HG03520 (cell line): ENCODE results near the gene VIL1.

ENCODE experiments used
- ATAC-seq: cut with Tn5 transposase; IDR thresholded peaks from one replicate; pipeline ENCODE4 v1.9.1; 2021; ENCODE audit warnings: mild to moderate bottlenecking, moderate library complexity; ENCODE audit not compliant: unreplicated experiment

The VIL1 gene

GRCh38 chr2:218435003-218435982 lies 16.4 kb downstream of the VIL1 start:
- ATAC-seq: no peak

- ATAC-seq: no peak
Observed at GRCh38 chr2:218436992-218437391, 18.1 kb downstream of the VIL1 start.

- no peak for ATAC-seq
Observed at GRCh38 chr2:218437969-218438368, 19.0 kb downstream of the VIL1 start.

- no peak for ATAC-seq
Observed at GRCh38 chr2:218438596-218438995, 19.7 kb downstream of the VIL1 start.

GRCh38 chr2:218444692-218445357 lies 25.9 kb downstream of the VIL1 start:
- no peak for ATAC-seq

GRCh38 chr2:218445602-218446001 lies 26.7 kb downstream of the VIL1 start:
- no peak for ATAC-seq

GRCh38 chr2:218446547-218446946 lies 27.6 kb downstream of the VIL1 start:
- ATAC-seq: no peak

GRCh38 chr2:218447072-218447471 lies 28.1 kb downstream of the VIL1 start:
- ATAC-seq: no peak

- ATAC-seq: no peak
Observed at GRCh38 chr2:218448934-218449333, 30.0 kb downstream of the VIL1 start.

- ATAC-seq: no peak
Observed at GRCh38 chr2:218452079-218452478, 33.2 kb downstream of the VIL1 start.

- ATAC-seq: no peak
Observed at GRCh38 chr2:218456849-218457248, 37.9 kb downstream of the VIL1 start.

GRCh38 chr2:218458598-218458997 lies 39.7 kb downstream of the VIL1 start:
- no peak for ATAC-seq

GRCh38 chr2:218465987-218466633 lies 47.2 kb downstream of the VIL1 start:
- ATAC-seq: no peak

GRCh38 chr2:218470448-218470847 lies 51.5 kb downstream of the VIL1 start:
- ATAC-seq: no peak

- no peak for ATAC-seq
Observed at GRCh38 chr2:218471036-218471435, 52.1 kb downstream of the VIL1 start.

- ATAC-seq: no peak
Observed at GRCh38 chr2:218471982-218472381, 53.1 kb downstream of the VIL1 start.

- no peak for ATAC-seq
Observed at GRCh38 chr2:218472988-218473387, 54.1 kb downstream of the VIL1 start.

GRCh38 chr2:218474527-218474926 lies 55.6 kb downstream of the VIL1 start:
- no peak for ATAC-seq

GRCh38 chr2:218476676-218477075 lies 57.8 kb downstream of the VIL1 start:
- ATAC-seq: no peak

- no peak for ATAC-seq
Observed at GRCh38 chr2:218477247-218477646, 58.3 kb downstream of the VIL1 start.

GRCh38 chr2:218478544-218478943 lies 59.6 kb downstream of the VIL1 start:
- ATAC-seq: no peak

GRCh38 chr2:218479595-218479994 lies 60.7 kb downstream of the VIL1 start:
- no peak for ATAC-seq
